SK-N-SH treated with all-trans-retinoic acid at 6 μM for 48 hours (cell line): Measurements from ENCODE around the gene TGFBR2.

ENCODE experiments used
- ATAC-seq: fragments of 200-7000 bp; cut with Tn5 transposase; 3 replicates; pipeline ENCODE4 v1.9.1; 2020; ENCODE audit warnings: mild to moderate bottlenecking, moderate library complexity
- ARNTL ChIP-seq: fragments of 450-650 bp; formaldehyde crosslinking; IDR thresholded peaks from 2 replicates; pipeline ENCODE4 v1.5.0; 2020; ENCODE audit warnings: low read depth, mild to moderate bottlenecking, moderate library complexity, borderline replicate concordance
- BACH2 ChIP-seq: fragments of 250-450 bp; sonication (Bioruptor Pico); IDR thresholded peaks from 2 replicates; pipeline ENCODE4 v1.9.0; 2021; ENCODE audit warnings: mild to moderate bottlenecking, borderline replicate concordance
- CREB5 ChIP-seq: fragments of 250-450 bp; sonication (Bioruptor Pico); IDR thresholded peaks from 2 replicates; pipeline ENCODE4 v1.5.1; 2020; ENCODE audit warnings: low read depth, mild to moderate bottlenecking, moderate library complexity
- CSRNP3 ChIP-seq: fragments of 250-450 bp; sonication (Bioruptor Pico); IDR thresholded peaks from 2 replicates; pipeline ENCODE4 v1.5.1; 2021; ENCODE audit warnings: mild to moderate bottlenecking, moderate library complexity
- ESRRG ChIP-seq: fragments of 250-450 bp; sonication (Bioruptor Pico); IDR thresholded peaks from 2 replicates; pipeline ENCODE4 v1.6.1; 2021; ENCODE audit warnings: mild to moderate bottlenecking
- GLIS3 ChIP-seq: fragments of 250-450 bp; sonication (Bioruptor Pico); IDR thresholded peaks from 2 replicates; pipeline ENCODE4 v1.5.0; 2020; ENCODE audit warnings: mild to moderate bottlenecking, moderate library complexity
- ISL1 ChIP-seq: fragments of 250-450 bp; sonication (Bioruptor Pico); IDR thresholded peaks from 2 replicates; pipeline ENCODE4 v2.1.2; 2022; ENCODE audit warnings: mild to moderate bottlenecking, moderate library complexity
- OSR1 ChIP-seq: fragments of 250-450 bp; sonication (Bioruptor Pico); IDR thresholded peaks from 2 replicates; pipeline ENCODE4 v1.8.0; 2022; ENCODE audit warnings: moderate library complexity, mild to moderate bottlenecking, inconsistent platforms
- PATZ1 ChIP-seq: fragments of 250-450 bp; sonication (Bioruptor Pico); IDR thresholded peaks from 2 replicates; pipeline ENCODE4 v1.8.0; 2020; ENCODE audit warnings: mild to moderate bottlenecking, moderate library complexity, borderline replicate concordance
- POU6F1 ChIP-seq: fragments of 250-450 bp; sonication (Bioruptor Pico); IDR thresholded peaks from 2 replicates; pipeline ENCODE4 v1.8.0; 2021; ENCODE audit warnings: low read depth, mild to moderate bottlenecking, moderate library complexity, borderline replicate concordance
- PPARA ChIP-seq: fragments of 250-450 bp; sonication (Bioruptor Pico); IDR thresholded peaks from 2 replicates; pipeline ENCODE4 v1.5.0; 2020; ENCODE audit warnings: mild to moderate bottlenecking, borderline replicate concordance
- RARB ChIP-seq: fragments of 250-450 bp; sonication (Bioruptor Pico); IDR thresholded peaks from 2 replicates; pipeline ENCODE4 v1.8.0; 2021; ENCODE audit warnings: mild to moderate bottlenecking, moderate library complexity
- SNAI2 ChIP-seq: fragments of 250-450 bp; sonication (Bioruptor Pico); IDR thresholded peaks from 2 replicates; pipeline ENCODE4 v1.5.0; 2020; ENCODE audit warnings: mild to moderate bottlenecking, moderate library complexity
- TCF4 ChIP-seq: fragments of 250-450 bp; sonication (Bioruptor Pico); IDR thresholded peaks from 2 replicates; pipeline ENCODE4 v1.8.0; 2021; ENCODE audit warnings: mild to moderate bottlenecking, moderate library complexity, borderline replicate concordance
- TOX ChIP-seq: fragments of 250-450 bp; sonication (Bioruptor Pico); IDR thresholded peaks from 2 replicates; pipeline ENCODE4 v1.8.0; 2021; ENCODE audit warnings: mild to moderate bottlenecking, moderate library complexity, borderline replicate concordance
- TSHZ2 ChIP-seq: fragments of 250-450 bp; sonication (Bioruptor Pico); IDR thresholded peaks from 2 replicates; pipeline ENCODE4 v1.5.0; 2020; ENCODE audit warnings: mild to moderate bottlenecking, moderate library complexity
- ZC3H10 ChIP-seq: fragments of 250-450 bp; sonication (Bioruptor Pico); IDR thresholded peaks from 2 replicates; pipeline ENCODE4 v1.5.1; 2021; ENCODE audit warnings: mild to moderate bottlenecking, moderate library complexity
- ZFP3 ChIP-seq: fragments of 250-450 bp; sonication (Bioruptor Pico); IDR thresholded peaks from 2 replicates; pipeline ENCODE4 v1.5.0; 2020; ENCODE audit warnings: mild to moderate bottlenecking, moderate library complexity
- ZFP30 ChIP-seq: fragments of 450-650 bp; formaldehyde crosslinking; IDR thresholded peaks from 2 replicates; pipeline ENCODE4 v1.5.0; 2022; ENCODE audit warnings: mild to moderate bottlenecking, moderate library complexity
- ZNF565 ChIP-seq: fragments of 450-650 bp; formaldehyde crosslinking; conservative IDR thresholded peaks from 2 replicates; pipeline ENCODE4 v1.5.0; 2020; ENCODE audit warnings: low read depth, mild to moderate bottlenecking, moderate library complexity
- ZNF8 ChIP-seq: fragments of 450-650 bp; formaldehyde crosslinking; IDR thresholded peaks from 2 replicates; pipeline ENCODE4 v1.5.0; 2020; ENCODE audit warnings: mild to moderate bottlenecking, moderate library complexity

Gene TGFBR2

GRCh38 chr3:30597131-30597768, 9.2 kb upstream of the TGFBR2 start:
- peak; percentile 79 for ATAC-seq
- no peak for TF ChIP-seq ZNF565 (CRISPR knock-in tag)
- TF ChIP-seq RARB (CRISPR knock-in tag) = no peak
- no peak for TF ChIP-seq BACH2 (CRISPR knock-in tag)
- no peak for TF ChIP-seq OSR1 (CRISPR knock-in tag)
- no peak for TF ChIP-seq PPARA (CRISPR knock-in tag)
- TF ChIP-seq TOX = peak; percentile 49; the same call in 1 of the 2 replicates
- TF ChIP-seq ZFP3 (CRISPR knock-in tag) = no peak
- peak; percentile 53 for TF ChIP-seq ISL1 (CRISPR knock-in tag)
- TF ChIP-seq, all 23 proteins: peak for 2

GRCh38 chr3:30597769-30598134, 8.6 kb upstream of the TGFBR2 start:
- ATAC-seq = peak; percentile 24; the same call in 2 of the 3 replicates
- TF ChIP-seq TCF4 (CRISPR knock-in tag) (no peak), POU6F1 (CRISPR knock-in tag) (no peak), RARB (CRISPR knock-in tag) (no peak), ZNF565 (CRISPR knock-in tag) (no peak), PPARA (CRISPR knock-in tag) (no peak), BACH2 (CRISPR knock-in tag) (no peak), ZC3H10 (CRISPR knock-in tag) (no peak), ARNTL (no peak), GLIS3 (no peak), TSHZ2 (no peak), ZFP30 (CRISPR knock-in tag) (no peak), ISL1 (CRISPR knock-in tag) (no peak), TOX (no peak), CREB5 (CRISPR knock-in tag) (no peak), SNAI2 (CRISPR knock-in tag) (no peak), ZFP3 (CRISPR knock-in tag) (no peak), CSRNP3 (CRISPR knock-in tag) (no peak), ZNF8 (no peak)

GRCh38 chr3:30598668-30599545, 7.5 kb upstream of the TGFBR2 start:
- TF ChIP-seq ZFP3 (CRISPR knock-in tag) (no peak), ESRRG (no peak), TCF4 (CRISPR knock-in tag) (no peak), CREB5 (CRISPR knock-in tag) (no peak), ISL1 (CRISPR knock-in tag) (no peak), PATZ1 (CRISPR knock-in tag) (no peak), PPARA (CRISPR knock-in tag) (no peak)
- ATAC-seq = no peak
